K562 (cell line): Measurements from ENCODE around the gene SPAG9. TPM values are rescaled to one million over a fixed set of nuclear protein-coding genes. Genes with fewer than 3 reads are reported as not detected.

Experiments used
- BRD4 ChIP-seq: fragments of 200-600 bp; sonication (generic); IDR thresholded peaks from 2 replicates; pipeline ENCODE4 v1.6.1; 2017; ENCODE audit warnings: inconsistent platforms
- CHD1 ChIP-seq: fragments of 200-600 bp; sonication (generic); IDR thresholded peaks from one replicate; pipeline ENCODE4 v1.6.1; 2012; ENCODE audit warnings: mild to moderate bottlenecking, moderate library complexity, low read length, inconsistent platforms
- MTA1 ChIP-seq: fragments of 450-650 bp; IDR thresholded peaks from 2 replicates; pipeline ENCODE4 v1.6.1; 2017; ENCODE audit warnings: borderline replicate concordance
- PRMT5 ChIP-seq: sonication (generic); formaldehyde crosslinking; IDR thresholded peaks from 2 replicates; pipeline ENCODE4 v1.5.0; 2020; ENCODE audit warnings: missing genetic modification reagents
- PRPF4 ChIP-seq: fragments of 200-400 bp; formaldehyde crosslinking; IDR thresholded peaks from one replicate; pipeline ENCODE4 v1.6.1; 2017; ENCODE audit warnings: low read length, low read depth, mild to moderate bottlenecking; ENCODE audit not compliant: insufficient read depth, poor library complexity, severe bottlenecking
- SIX5 ChIP-seq, 2 experiments: IDR thresholded peaks; 2 replicates each; pipeline ENCODE4 v1.6.1; 2011; ENCODE audit warnings: low read length in 2 of 2, borderline replicate concordance in 1 of 2, low read depth in 1 of 2, mild to moderate bottlenecking in 1 of 2, moderate library complexity in 1 of 2; ENCODE audit not compliant: insufficient read depth in 1 of 2
- TEAD2 ChIP-seq: fragments of 450-650 bp; IDR thresholded peaks from 2 replicates; pipeline ENCODE4 v1.6.1; 2016; ENCODE audit warnings: missing genetic modification characterization, control low read depth, missing compliant biosample characterization
- U2AF1 ChIP-seq: fragments of 200-400 bp; formaldehyde crosslinking; optimal IDR thresholded peaks from 2 replicates; pipeline ENCODE3; 2017; ENCODE audit warnings: mild to moderate bottlenecking, low read depth, low read length, moderate library complexity
- ZBTB7A ChIP-seq: IDR thresholded peaks from 2 replicates; pipeline ENCODE4 v1.6.1; 2011; ENCODE audit warnings: low read depth, mild to moderate bottlenecking, low read length, moderate library complexity, borderline replicate concordance; ENCODE audit not compliant: control insufficient read depth
- ZBTB8A ChIP-seq: fragments of 450-650 bp; IDR thresholded peaks from 2 replicates; pipeline ENCODE4 v1.6.1; 2018; ENCODE audit warnings: mild to moderate bottlenecking, moderate library complexity; ENCODE audit not compliant: partially characterized antibody
- ZKSCAN3 ChIP-seq: fragments of 250-450 bp; sonication (Bioruptor Pico); IDR thresholded peaks from 2 replicates; pipeline ENCODE4 v1.4.0; 2020
- ZNF316 ChIP-seq: fragments of 450-650 bp; IDR thresholded peaks from 2 replicates; pipeline ENCODE4 v1.6.1; 2016
- ZNF583 ChIP-seq: fragments of 250-450 bp; sonication (Bioruptor Pico); IDR thresholded peaks from 2 replicates; pipeline ENCODE4 v1.4.0; 2020
- ZNF668 ChIP-seq: fragments of 250-450 bp; sonication (Bioruptor Pico); IDR thresholded peaks from 2 replicates; pipeline ENCODE4 v1.8.0; 2022; ENCODE audit warnings: mild to moderate bottlenecking, inconsistent platforms
- ZSCAN29 ChIP-seq: fragments of 450-650 bp; IDR thresholded peaks from 2 replicates; pipeline ENCODE4 v1.6.1; 2017
- polyA plus RNA-seq, 8 experiments: library from polyadenylated mRNA; depleted of rRNA in 4 of 8; stranded (reverse) in 5 of 8; unstranded in 3 of 8; fragments of >200 nt; fragmentation: Nextera tagmentation in 2 of 8; fragmentation: Illumina TruSeq in 1 of 8; extraction: Ambion mirVana in 2 of 8; extraction: Trizol in 1 of 8; gene quantifications; 2 replicates each; pipeline versions ENCODE4 v1.2.1 to v1.2.3, GENCODE V29; 2011 to 2014; ENCODE audit warnings: inconsistent platforms in 1 of 8, missing spikeins in 1 of 8
- total RNA-seq, 7 experiments: library from RNA; depleted of rRNA in 6 of 7; stranded (reverse); fragments of >200 nt in 6 of 7; fragmentation: Illumina TruSeq in 2 of 7; extraction: Trizol in 2 of 7; gene quantifications; 2 replicates each; pipeline versions ENCODE4 v1.2.1 to v1.2.3, GENCODE V29; 2011 to 2021; ENCODE audit warnings: low replicate concordance in 1 of 7
- TF ChIP-seq, protein P1 (sequence below), 2 experiments: fragments of 150-350 bp in 1 of 2; IDR thresholded peaks; 2 replicates each; pipeline ENCODE4 v1.6.1; 2012 to 2016; ENCODE audit warnings: low read depth in 2 of 2, low read length in 2 of 2, mild to moderate bottlenecking in 1 of 2, moderate library complexity in 1 of 2
- TF ChIP-seq, protein P2 (sequence below): fragments of 150-350 bp; conservative IDR thresholded peaks from 2 replicates; pipeline ENCODE4 v1.6.1; 2014; ENCODE audit warnings: low read length
- TF ChIP-seq, protein P3 (sequence below): sonication (generic); formaldehyde crosslinking; IDR thresholded peaks from 2 replicates; pipeline ENCODE4 v1.8.0; 2022; ENCODE audit warnings: missing genetic modification reagents, mild to moderate bottlenecking, moderate library complexity, borderline replicate concordance
- TF ChIP-seq, protein P4 (sequence below): sonication (generic); formaldehyde crosslinking; IDR thresholded peaks from 2 replicates; pipeline ENCODE4 v1.8.1; 2023; ENCODE audit warnings: mild to moderate bottlenecking, missing genetic modification reagents, moderate library complexity

The SPAG9 gene
- total and polyA plus RNA-seq, 9 of the 15 experiments (the other 6 are each of a cell fraction or from before 2014, with no cell fraction given), result 12.2 to 99.2 (median 58.2) TPM

DNA sequence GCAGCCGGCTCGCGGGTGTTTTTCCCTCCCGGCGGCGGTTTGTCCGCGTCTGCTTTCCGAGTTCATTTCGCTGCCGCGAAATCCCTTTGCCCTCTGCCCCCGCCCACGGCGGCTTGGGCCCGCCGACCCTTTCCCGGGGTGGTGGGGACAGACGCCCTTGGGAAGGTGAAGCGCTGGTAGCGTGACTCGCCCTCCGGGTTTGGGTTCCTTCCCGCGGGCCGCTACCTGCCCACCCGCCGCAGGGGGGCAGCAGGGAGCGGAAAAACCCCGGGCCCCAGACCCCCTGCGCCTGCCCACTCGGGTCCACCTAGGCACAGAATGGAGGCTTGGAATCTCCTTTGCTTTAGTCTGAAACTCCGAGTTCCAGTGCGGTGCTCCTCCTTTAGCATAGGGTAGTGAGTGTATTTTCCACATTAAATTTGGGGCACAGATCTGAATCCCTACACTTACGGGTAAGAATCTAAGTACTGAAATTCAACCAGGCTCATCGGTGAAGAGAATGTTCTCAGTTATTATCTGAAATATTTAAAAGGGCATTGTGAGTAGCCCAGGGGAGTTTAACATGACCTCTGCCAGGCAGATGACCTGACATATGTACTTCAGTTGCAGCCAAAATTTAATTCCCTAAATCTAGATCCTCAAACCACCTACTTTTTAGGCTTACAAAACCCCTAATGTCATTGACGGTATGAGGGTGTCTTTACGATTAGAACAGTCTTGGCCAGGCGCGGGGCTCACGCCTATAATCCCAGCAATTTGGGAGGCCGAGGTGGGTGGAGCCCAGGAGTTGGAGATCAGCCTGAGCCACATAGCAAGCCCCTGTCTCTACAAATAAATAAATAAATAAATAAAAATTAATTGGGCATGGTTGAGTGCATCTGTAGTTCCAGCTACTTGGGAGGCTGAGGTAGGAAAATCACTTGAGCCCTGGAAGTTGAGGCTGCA, 46.6 kb upstream of the SPAG9 start (continued):
- TF ChIP-seq, protein P1, sequence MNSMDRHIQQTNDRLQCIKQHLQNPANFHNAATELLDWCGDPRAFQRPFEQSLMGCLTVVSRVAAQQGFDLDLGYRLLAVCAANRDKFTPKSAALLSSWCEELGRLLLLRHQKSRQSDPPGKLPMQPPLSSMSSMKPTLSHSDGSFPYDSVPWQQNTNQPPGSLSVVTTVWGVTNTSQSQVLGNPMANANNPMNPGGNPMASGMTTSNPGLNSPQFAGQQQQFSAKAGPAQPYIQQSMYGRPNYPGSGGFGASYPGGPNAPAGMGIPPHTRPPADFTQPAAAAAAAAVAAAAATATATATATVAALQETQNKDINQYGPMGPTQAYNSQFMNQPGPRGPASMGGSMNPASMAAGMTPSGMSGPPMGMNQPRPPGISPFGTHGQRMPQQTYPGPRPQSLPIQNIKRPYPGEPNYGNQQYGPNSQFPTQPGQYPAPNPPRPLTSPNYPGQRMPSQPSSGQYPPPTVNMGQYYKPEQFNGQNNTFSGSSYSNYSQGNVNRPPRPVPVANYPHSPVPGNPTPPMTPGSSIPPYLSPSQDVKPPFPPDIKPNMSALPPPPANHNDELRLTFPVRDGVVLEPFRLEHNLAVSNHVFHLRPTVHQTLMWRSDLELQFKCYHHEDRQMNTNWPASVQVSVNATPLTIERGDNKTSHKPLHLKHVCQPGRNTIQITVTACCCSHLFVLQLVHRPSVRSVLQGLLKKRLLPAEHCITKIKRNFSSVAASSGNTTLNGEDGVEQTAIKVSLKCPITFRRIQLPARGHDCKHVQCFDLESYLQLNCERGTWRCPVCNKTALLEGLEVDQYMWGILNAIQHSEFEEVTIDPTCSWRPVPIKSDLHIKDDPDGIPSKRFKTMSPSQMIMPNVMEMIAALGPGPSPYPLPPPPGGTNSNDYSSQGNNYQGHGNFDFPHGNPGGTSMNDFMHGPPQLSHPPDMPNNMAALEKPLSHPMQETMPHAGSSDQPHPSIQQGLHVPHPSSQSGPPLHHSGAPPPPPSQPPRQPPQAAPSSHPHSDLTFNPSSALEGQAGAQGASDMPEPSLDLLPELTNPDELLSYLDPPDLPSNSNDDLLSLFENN (IDR thresholded peaks at IDR 0.05; ENCODE audit: low read depth in 2 of 2, low read length in 2 of 2), result no peak
- TF ChIP-seq, protein P2, sequence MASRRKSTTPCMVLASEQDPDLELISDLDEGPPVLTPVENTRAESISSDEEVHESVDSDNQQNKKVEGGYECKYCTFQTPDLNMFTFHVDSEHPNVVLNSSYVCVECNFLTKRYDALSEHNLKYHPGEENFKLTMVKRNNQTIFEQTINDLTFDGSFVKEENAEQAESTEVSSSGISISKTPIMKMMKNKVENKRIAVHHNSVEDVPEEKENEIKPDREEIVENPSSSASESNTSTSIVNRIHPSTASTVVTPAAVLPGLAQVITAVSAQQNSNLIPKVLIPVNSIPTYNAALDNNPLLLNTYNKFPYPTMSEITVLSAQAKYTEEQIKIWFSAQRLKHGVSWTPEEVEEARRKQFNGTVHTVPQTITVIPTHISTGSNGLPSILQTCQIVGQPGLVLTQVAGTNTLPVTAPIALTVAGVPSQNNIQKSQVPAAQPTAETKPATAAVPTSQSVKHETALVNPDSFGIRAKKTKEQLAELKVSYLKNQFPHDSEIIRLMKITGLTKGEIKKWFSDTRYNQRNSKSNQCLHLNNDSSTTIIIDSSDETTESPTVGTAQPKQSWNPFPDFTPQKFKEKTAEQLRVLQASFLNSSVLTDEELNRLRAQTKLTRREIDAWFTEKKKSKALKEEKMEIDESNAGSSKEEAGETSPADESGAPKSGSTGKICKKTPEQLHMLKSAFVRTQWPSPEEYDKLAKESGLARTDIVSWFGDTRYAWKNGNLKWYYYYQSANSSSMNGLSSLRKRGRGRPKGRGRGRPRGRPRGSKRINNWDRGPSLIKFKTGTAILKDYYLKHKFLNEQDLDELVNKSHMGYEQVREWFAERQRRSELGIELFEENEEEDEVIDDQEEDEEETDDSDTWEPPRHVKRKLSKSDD, result no peak
- TF ChIP-seq, protein P3, sequence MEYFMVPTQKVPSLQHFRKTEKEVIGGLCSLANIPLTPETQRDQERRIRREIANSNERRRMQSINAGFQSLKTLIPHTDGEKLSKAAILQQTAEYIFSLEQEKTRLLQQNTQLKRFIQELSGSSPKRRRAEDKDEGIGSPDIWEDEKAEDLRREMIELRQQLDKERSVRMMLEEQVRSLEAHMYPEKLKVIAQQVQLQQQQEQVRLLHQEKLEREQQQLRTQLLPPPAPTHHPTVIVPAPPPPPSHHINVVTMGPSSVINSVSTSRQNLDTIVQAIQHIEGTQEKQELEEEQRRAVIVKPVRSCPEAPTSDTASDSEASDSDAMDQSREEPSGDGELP (CRISPR knock-in tag), result no peak; the same call in 1 of the 2 replicates
- peak; percentile 14 for TF ChIP-seq U2AF1
- no peak for TF ChIP-seq TEAD2
- no peak for TF ChIP-seq PRMT5 (CRISPR knock-in tag)
- TF ChIP-seq ZKSCAN3 (CRISPR knock-in tag), result no peak
- TF ChIP-seq ZBTB8A, result no peak
- peak; percentile 62 for TF ChIP-seq MTA1
- no peak for TF ChIP-seq ZSCAN29
- peak; percentile 7 for TF ChIP-seq PRPF4
- peak; percentile 59; the same call in 1 of the 2 replicates for TF ChIP-seq BRD4
- TF ChIP-seq ZNF316, result no peak
- TF ChIP-seq SIX5 (IDR thresholded peaks at IDR 0.05; ENCODE audit: borderline replicate concordance in 1 of 2, insufficient read depth in 1 of 2, low read depth in 1 of 2, low read length in 2 of 2), result no peak
- no peak for TF ChIP-seq CHD1
- peak; percentile 98 for TF ChIP-seq ZBTB7A
- TF ChIP-seq ZNF583 (CRISPR knock-in tag), result no peak
- TF ChIP-seq, protein P4, sequence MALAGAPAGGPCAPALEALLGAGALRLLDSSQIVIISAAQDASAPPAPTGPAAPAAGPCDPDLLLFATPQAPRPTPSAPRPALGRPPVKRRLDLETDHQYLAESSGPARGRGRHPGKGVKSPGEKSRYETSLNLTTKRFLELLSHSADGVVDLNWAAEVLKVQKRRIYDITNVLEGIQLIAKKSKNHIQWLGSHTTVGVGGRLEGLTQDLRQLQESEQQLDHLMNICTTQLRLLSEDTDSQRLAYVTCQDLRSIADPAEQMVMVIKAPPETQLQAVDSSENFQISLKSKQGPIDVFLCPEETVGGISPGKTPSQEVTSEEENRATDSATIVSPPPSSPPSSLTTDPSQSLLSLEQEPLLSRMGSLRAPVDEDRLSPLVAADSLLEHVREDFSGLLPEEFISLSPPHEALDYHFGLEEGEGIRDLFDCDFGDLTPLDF (CRISPR knock-in tag), result no peak
- no peak for TF ChIP-seq ZNF668 (CRISPR knock-in tag)
